Neural cell (in vitro differentiated cells): ENCODE data around the gene MTO1. TPM values are rescaled to one million over a fixed set of nuclear protein-coding genes. Genes with fewer than 3 reads are reported as not detected.

ENCODE experiments used
- H2AFZ ChIP-seq: fragments of 200-600, 300-800 bp; sonication (generic), shearing (Covaris generic); 2 replicates; pipeline ENCODE4 v1.6.0; 2014; ENCODE audit warnings: low read depth, mild to moderate bottlenecking, antibody characterized with exemption, low read length, moderate library complexity
- H3F3A ChIP-seq: fragments of 200-600 bp; shearing (Covaris generic); 2 replicates; pipeline ENCODE4 v1.6.1; 2016; ENCODE audit warnings: mild to moderate bottlenecking, moderate library complexity, mixed read lengths, antibody characterized with exemption, low read length; ENCODE audit not compliant: insufficient read depth, poor library complexity, severe bottlenecking
- H3K27ac ChIP-seq: fragments of 200-600, 300-800 bp; sonication (generic), shearing (Covaris generic); 2 replicates; pipeline ENCODE4 v1.5.1; 2014; ENCODE audit warnings: mild to moderate bottlenecking, low read length, moderate library complexity
- H3K27me3 ChIP-seq: fragments of 300-800, 200-600 bp; sonication (generic), shearing (Covaris generic); 2 replicates; pipeline ENCODE4 v1.6.0; 2014; ENCODE audit warnings: mild to moderate bottlenecking, low read depth, low read length, moderate library complexity; ENCODE audit not compliant: insufficient read depth
- H3K36me3 ChIP-seq: fragments of 300-800, 200-600 bp; sonication (generic), shearing (Covaris generic); 2 replicates; pipeline ENCODE4 v1.5.1; 2014; ENCODE audit warnings: mild to moderate bottlenecking, antibody characterized with exemption, low read length, moderate library complexity; ENCODE audit not compliant: insufficient read depth
- H3K4me2 ChIP-seq: fragments of 300-800, 200-600 bp; sonication (generic), shearing (Covaris generic); 2 replicates; pipeline ENCODE4 v1.6.0; 2014; ENCODE audit warnings: mild to moderate bottlenecking, low read length
- H3K4me3 ChIP-seq: fragments of 300-800, 200-600 bp; sonication (generic), shearing (Covaris generic); 2 replicates; pipeline ENCODE4 v1.5.1; 2014; ENCODE audit warnings: mild to moderate bottlenecking, low read length, moderate library complexity
- H3K79me2 ChIP-seq: fragments of 200-600 bp; shearing (Covaris generic); replicated peaks from 2 replicates; pipeline ENCODE4 v1.6.0; 2014; ENCODE audit warnings: mild to moderate bottlenecking, low read length, moderate library complexity; ENCODE audit not compliant: insufficient read depth
- H3K9ac ChIP-seq: fragments of 300-800, 200-600 bp; sonication (generic), shearing (Covaris generic); 2 replicates; pipeline ENCODE4 v1.6.1; 2016; ENCODE audit warnings: mild to moderate bottlenecking, low read length, mixed read lengths
- H3K9me2 ChIP-seq: fragments of 200-600 bp; shearing (Covaris generic); 2 replicates; pipeline ENCODE4 v1.6.1; 2016; ENCODE audit warnings: mild to moderate bottlenecking, low read length, mixed read lengths; ENCODE audit not compliant: insufficient read depth
- H3K9me3 ChIP-seq: fragments of 200-600, 300-800 bp; sonication (generic), shearing (Covaris generic); 2 replicates; pipeline ENCODE4 v1.6.1; 2016; ENCODE audit warnings: mild to moderate bottlenecking, mixed run types, low read length, moderate library complexity, mixed read lengths
- H4K20me1 ChIP-seq: fragments of 200-600 bp; shearing (Covaris generic); 2 replicates; pipeline ENCODE4 v1.6.1; 2016; ENCODE audit warnings: mild to moderate bottlenecking, mixed run types; ENCODE audit not compliant: insufficient read depth
- CTCF ChIP-seq: fragments of 450-650 bp; IDR thresholded peaks from 2 replicates; pipeline ENCODE4 v1.5.1; 2014; ENCODE audit warnings: antibody characterized with exemption, mild to moderate bottlenecking, moderate library complexity; ENCODE audit not compliant: poor library complexity, severe bottlenecking
- EP300 ChIP-seq: fragments of 450-650 bp; conservative IDR thresholded peaks from 2 replicates; pipeline ENCODE4 v1.6.1; 2014; ENCODE audit warnings: antibody characterized with exemption, mild to moderate bottlenecking, moderate library complexity; ENCODE audit not compliant: poor library complexity, severe bottlenecking
- EZH2 ChIP-seq: fragments of 200-600, 300-800 bp; shearing (Covaris generic), sonication (generic); IDR thresholded peaks from 2 replicates; pipeline ENCODE4 v1.6.1; 2014; ENCODE audit warnings: antibody characterized with exemption, low read length, borderline replicate concordance, mild to moderate bottlenecking; ENCODE audit not compliant: insufficient read depth, poor library complexity, severe bottlenecking
- MXI1 ChIP-seq: fragments of 450-650 bp; conservative IDR thresholded peaks from 2 replicates; pipeline ENCODE4 v1.6.1; 2014; ENCODE audit warnings: antibody characterized with exemption, mild to moderate bottlenecking; ENCODE audit not compliant: poor library complexity, severe bottlenecking
- POLR2AphosphoS5 ChIP-seq: IDR thresholded peaks from 2 replicates; pipeline ENCODE4 v1.6.1; 2012
- RAD21 ChIP-seq: fragments of 450-650 bp; conservative IDR thresholded peaks from 2 replicates; pipeline ENCODE4 v1.6.1; 2014; ENCODE audit warnings: antibody characterized with exemption, mild to moderate bottlenecking, moderate library complexity
- REST ChIP-seq: IDR thresholded peaks from 2 replicates; pipeline ENCODE4 v1.6.1; 2012; ENCODE audit warnings: borderline replicate concordance
- SMC3 ChIP-seq: fragments of 450-650 bp; conservative IDR thresholded peaks from 2 replicates; pipeline ENCODE4 v1.6.1; 2014; ENCODE audit warnings: antibody characterized with exemption, mild to moderate bottlenecking, moderate library complexity; ENCODE audit not compliant: poor library complexity
- TAF1 ChIP-seq: IDR thresholded peaks from 2 replicates; pipeline ENCODE4 v1.6.1; 2012; ENCODE audit warnings: low read depth
- polyA plus RNA-seq: library from polyadenylated mRNA; depleted of rRNA; stranded (reverse); fragments of >200 nt; gene quantifications from 2 replicates; pipeline ENCODE4 v1.2.3, GENCODE V29; 2014

Gene MTO1
- polyA plus RNA-seq, 1 donor from 2014 or later: 30.6 TPM

- TF ChIP-seq RAD21 (no peak), TAF1 (no peak), MXI1 (no peak), EZH2 (no peak), EP300 (no peak)
- Histone ChIP-seq H2AFZ (no peak overlapping the region), H3K9me3 (no peaks in the 10 kb centered on the region), H3F3A (no peaks in the 10 kb centered on the region), H4K20me1 (no peaks in the 10 kb centered on the region), H3K36me3 (peaks cover 15% of the 10 kb centered on the region), H3K79me2 (no peaks in the 10 kb centered on the region), H3K4me3 (no peak overlapping the region), H3K27ac (no peak overlapping the region), H3K9ac (no peak overlapping the region), H3K9me2 (no peaks in the 10 kb centered on the region), H3K27me3 (no peaks in the 10 kb centered on the region), H3K4me2 (no peak overlapping the region)
These were observed 25.9 kb downstream of the MTO1 start for GRCh38 chr6:73487473-73487872.

DNA sequence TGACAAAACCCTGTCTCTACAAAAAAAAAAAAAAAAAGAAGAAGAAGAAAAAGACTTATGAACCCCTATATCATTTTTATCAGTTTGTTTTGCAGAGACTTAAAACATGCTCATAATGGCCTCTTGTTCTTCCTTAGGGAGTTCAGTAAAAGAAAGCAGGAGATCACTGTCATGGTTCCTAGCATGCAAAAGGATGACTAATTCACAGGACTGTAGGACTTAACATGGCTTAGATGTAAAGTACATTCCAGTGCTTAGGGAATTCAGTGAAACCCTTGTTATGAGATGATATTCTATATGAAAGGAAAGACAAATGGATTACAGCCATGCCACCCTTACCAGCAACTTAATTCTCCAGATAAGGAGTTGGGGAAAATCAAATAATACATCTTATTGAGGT, 29.8 kb downstream of the MTO1 start:
- Histone ChIP-seq H3K27ac (no peak overlapping the region), H3K79me2 (no peaks in the 10 kb centered on the region), H3K9ac (no peak overlapping the region), H3K36me3 (peaks cover 15% of the 10 kb centered on the region), H3K9me3 (no peaks in the 10 kb centered on the region), H3K4me2 (no peak overlapping the region), H3K4me3 (no peak overlapping the region), H3K27me3 (no peaks in the 10 kb centered on the region), H2AFZ (no peak overlapping the region), H3F3A (no peaks in the 10 kb centered on the region), H4K20me1 (no peaks in the 10 kb centered on the region), H3K9me2 (no peaks in the 10 kb centered on the region)
- TF ChIP-seq EP300 (no peak), CTCF (no peak), TAF1 (no peak), SMC3 (no peak), RAD21 (no peak), POLR2AphosphoS5 (no peak), EZH2 (no peak), MXI1 (no peak), REST (no peak)

- Histone ChIP-seq H2AFZ (no peak overlapping the region), H3K9me3 (no peaks in the 10 kb centered on the region), H3K9ac (no peak overlapping the region), H3F3A (no peaks in the 10 kb centered on the region), H3K4me2 (no peak overlapping the region), H3K9me2 (no peaks in the 10 kb centered on the region), H3K79me2 (no peaks in the 10 kb centered on the region), H3K36me3 (no peaks in the 10 kb centered on the region), H3K27ac (no peak overlapping the region), H4K20me1 (no peaks in the 10 kb centered on the region), H3K27me3 (no peaks in the 10 kb centered on the region), H3K4me3 (no peak overlapping the region)
- TF ChIP-seq REST (no peak), SMC3 (no peak), MXI1 (no peak), EP300 (no peak), CTCF (no peak), EZH2 (no peak), TAF1 (no peak), POLR2AphosphoS5 (no peak), RAD21 (no peak)
These were observed 36.4 kb downstream of the MTO1 start for GRCh38 chr6:73497915-73498314.
